A549 (cell line): ENCODE measurements around the gene CFAP92. TPM values are rescaled to one million over a fixed set of nuclear protein-coding genes. Genes with fewer than 3 reads are reported as not detected.

Experiments used
- ATAC-seq, 2 experiments: fragments of 200-7000 bp in 1 of 2; fragments of >200 bp in 1 of 2; cut with Nextera tagmentation in 1 of 2; cut with Tn5 transposase in 1 of 2; 3 replicates each; pipeline versions ENCODE4 v1.8.0 to v1.9.1; 2018 to 2020; ENCODE audit warnings: mild to moderate bottlenecking in 1 of 2, moderate library complexity in 1 of 2
- CTCF ChIA-PET: fragments of 300-600 bp; sonication (Branson Sonifier 250); formaldehyde crosslinking; extraction: SDS; loops from one replicate; lab custom pipeline; 2021; ENCODE audit warnings: antibody characterized with exemption, inconsistent platforms; lab: Yijun Ruan, JAX
- POLR2A ChIA-PET: fragments of 350-600 bp; formaldehyde crosslinking; extraction: SDS; loops from one replicate; lab custom pipeline; 2021; ENCODE audit warnings: antibody characterized with exemption, inconsistent platforms; lab: Yijun Ruan, JAX
- DNase-seq, 2 experiments: peaks; one replicate each; pipeline versions ENCODE4 v3.0.0 to v3.0.0-alpha.2; 2011 to 2016; ENCODE audit warnings: low read depth in 1 of 2, low spot score in 1 of 2
- FAIRE-seq: peaks from 2 replicates; lab custom pipeline; 2011; peaks lifted over from hg19 to GRCh38; lab: Jason Lieb, UNC
- H3K27ac ChIP-seq, 2 experiments: fragments of >200 bp; sonication (Bioruptor Twin); formaldehyde crosslinking; 3 replicates each; pipeline ENCODE4 v1.5.1; 2016 to 2017
- H3K4me1 ChIP-seq: fragments of >200 bp; sonication (Bioruptor Twin); formaldehyde crosslinking; 3 replicates; pipeline ENCODE4 v1.6.1; 2016
- H3K4me2 ChIP-seq: fragments of >200 bp; sonication (Bioruptor Twin); formaldehyde crosslinking; 3 replicates; pipeline ENCODE4 v1.6.1; 2016
- H3K4me3 ChIP-seq: fragments of >200 bp; sonication (Bioruptor Twin); formaldehyde crosslinking; 3 replicates; pipeline ENCODE4 v1.5.1; 2016
- H3K9me3 ChIP-seq: fragments of >200 bp; sonication (Bioruptor Twin); formaldehyde crosslinking; 3 replicates; pipeline ENCODE4 v1.6.1; 2016
- CBX8 ChIP-seq: fragments of 200-600 bp; sonication (generic); IDR thresholded peaks from 2 replicates; pipeline ENCODE4 v1.6.1; 2016
- CEBPB ChIP-seq, 2 experiments: fragments of >200 bp in 1 of 2; sonication (Bioruptor Twin) in 1 of 2; formaldehyde crosslinking in 1 of 2; IDR thresholded peaks; 2 replicates each; pipeline ENCODE4 v1.6.1; 2012 to 2016
- CHD2 ChIP-seq: fragments of 150-350 bp; IDR thresholded peaks from 2 replicates; pipeline ENCODE4 v1.6.1; 2014; ENCODE audit warnings: low read length; ENCODE audit not compliant: partially characterized antibody
- CHD4 ChIP-seq: fragments of 200-600 bp; sonication (generic); IDR thresholded peaks from 2 replicates; pipeline ENCODE4 v1.6.1; 2016; ENCODE audit warnings: antibody characterized with exemption, mild to moderate bottlenecking, borderline replicate concordance
- CTCF ChIP-seq: fragments of >200 bp; sonication (Bioruptor Twin); formaldehyde crosslinking; IDR thresholded peaks from 3 replicates; pipeline ENCODE4 v1.5.1; 2016
- E2F6 ChIP-seq: IDR thresholded peaks from 2 replicates; pipeline ENCODE4 v1.6.1; 2012; ENCODE audit warnings: low read depth, borderline replicate concordance
- EHF ChIP-seq: fragments of 250-450 bp; sonication (Bioruptor Pico); IDR thresholded peaks from 2 replicates; pipeline ENCODE4 v1.5.0; 2020; ENCODE audit warnings: mild to moderate bottlenecking
- EHMT2 ChIP-seq: fragments of 200-600 bp; sonication (generic); IDR thresholded peaks from 2 replicates; pipeline ENCODE4 v1.6.1; 2016; ENCODE audit warnings: antibody characterized with exemption, low read depth, mild to moderate bottlenecking, moderate library complexity
- ELK1 ChIP-seq: fragments of 150-350 bp; IDR thresholded peaks from 2 replicates; pipeline ENCODE4 v1.6.1; 2014; ENCODE audit warnings: low read depth, mild to moderate bottlenecking, low read length
- EP300 ChIP-seq, 2 experiments: fragments of >200 bp; sonication (Bioruptor Twin); formaldehyde crosslinking; IDR thresholded peaks; 2 replicates in 1 of 2; 3 replicates in 1 of 2; pipeline ENCODE4 v1.6.1; 2016 to 2017
- ESRRA ChIP-seq: fragments of 150-350 bp; IDR thresholded peaks from 2 replicates; pipeline ENCODE4 v1.6.1; 2014; ENCODE audit warnings: mild to moderate bottlenecking, low read length, borderline replicate concordance
- FOSB ChIP-seq: fragments of 250-450 bp; sonication (Bioruptor Pico); IDR thresholded peaks from 2 replicates; pipeline ENCODE4 v1.5.0; 2020; ENCODE audit warnings: mild to moderate bottlenecking, moderate library complexity
- FOXS1 ChIP-seq: fragments of 250-450 bp; sonication (Bioruptor Pico); IDR thresholded peaks from 2 replicates; pipeline ENCODE4 v1.5.0; 2020; ENCODE audit warnings: mild to moderate bottlenecking, moderate library complexity
- GATA3 ChIP-seq: IDR thresholded peaks from 2 replicates; pipeline ENCODE4 v1.6.1; 2012; ENCODE audit warnings: borderline replicate concordance
- HDAC2 ChIP-seq: fragments of 200-600 bp; sonication (generic); IDR thresholded peaks from 2 replicates; pipeline ENCODE4 v1.6.1; 2016
- HMGXB4 ChIP-seq: fragments of 250-450 bp; sonication (Bioruptor Pico); IDR thresholded peaks from 2 replicates; pipeline ENCODE4 v1.5.0; 2021; ENCODE audit warnings: mild to moderate bottlenecking, moderate library complexity, borderline replicate concordance
- JUNB ChIP-seq: fragments of >200 bp; sonication (Bioruptor Twin); formaldehyde crosslinking; IDR thresholded peaks from 2 replicates; pipeline ENCODE4 v1.6.1; 2016
- MAX ChIP-seq: IDR thresholded peaks from 2 replicates; pipeline ENCODE4 v1.6.1; 2012
- MAZ ChIP-seq: fragments of 150-350 bp; IDR thresholded peaks from 2 replicates; pipeline ENCODE4 v1.6.1; 2014; ENCODE audit warnings: antibody characterized with exemption, low read depth, low read length, borderline replicate concordance
- MYC ChIP-seq: IDR thresholded peaks from 2 replicates; pipeline ENCODE4 v1.6.1; 2012; ENCODE audit warnings: mild to moderate bottlenecking, inconsistent platforms, low read length, improper control_type of control experiment, borderline replicate concordance
- NFE2L2 ChIP-seq: fragments of 150-350 bp; conservative IDR thresholded peaks from 2 replicates; pipeline ENCODE4 v1.6.1; 2014; ENCODE audit warnings: low read length
- NR3C1 ChIP-seq: fragments of >200 bp; sonication (Bioruptor Twin); formaldehyde crosslinking; IDR thresholded peaks from 3 replicates; pipeline ENCODE4 v1.6.1; 2017
- PBX3 ChIP-seq: IDR thresholded peaks from 2 replicates; pipeline ENCODE4 v1.6.1; 2012
- PHF8 ChIP-seq: fragments of 200-600 bp; sonication (generic); IDR thresholded peaks from 2 replicates; pipeline ENCODE4 v1.6.1; 2016; ENCODE audit warnings: low read depth, mild to moderate bottlenecking, antibody characterized with exemption, moderate library complexity, borderline replicate concordance
- POLR2A ChIP-seq: IDR thresholded peaks from 2 replicates; pipeline ENCODE4 v1.6.1; 2012; ENCODE audit warnings: mild to moderate bottlenecking, low read length
- POLR2AphosphoS2 ChIP-seq: conservative IDR thresholded peaks from 2 replicates; pipeline ENCODE4 v1.6.1; 2012; ENCODE audit warnings: low read length, improper control_type of control experiment, inconsistent platforms
- RAD21 ChIP-seq, 2 experiments: fragments of >200 bp in 1 of 2; sonication (Bioruptor Twin) in 1 of 2; formaldehyde crosslinking in 1 of 2; IDR thresholded peaks in 1 of 2; conservative IDR thresholded peaks in 1 of 2; 2 replicates in 1 of 2; 3 replicates in 1 of 2; pipeline ENCODE4 v1.6.1; 2012 to 2018; ENCODE audit warnings: inconsistent platforms in 1 of 2
- RNF2 ChIP-seq: fragments of 200-600 bp; sonication (generic); IDR thresholded peaks from 2 replicates; pipeline ENCODE4 v1.6.1; 2016; ENCODE audit warnings: low read depth, mild to moderate bottlenecking, antibody characterized with exemption, moderate library complexity, borderline replicate concordance
- SMC3 ChIP-seq: fragments of >200 bp; sonication (Bioruptor Twin); formaldehyde crosslinking; IDR thresholded peaks from 3 replicates; pipeline ENCODE4 v1.6.1; 2018; ENCODE audit warnings: inconsistent platforms
- TP53 ChIP-seq: fragments of 250-450 bp; sonication (Bioruptor Pico); IDR thresholded peaks from 2 replicates; pipeline ENCODE4 v1.5.0; 2021; ENCODE audit warnings: mild to moderate bottlenecking, moderate library complexity
- ZFP36 ChIP-seq: fragments of 450-650 bp; IDR thresholded peaks from 2 replicates; pipeline ENCODE4 v1.6.1; 2014; ENCODE audit warnings: borderline replicate concordance; ENCODE audit not compliant: partially characterized antibody
- WGBS: methylation state at CpG from one replicate; pipeline ENCODE4 v1.1.6; 2017; ENCODE audit errors: missing lambda C conversion rate; 5-methylcytosine and 5-hydroxymethylcytosine counted together
- polyA plus RNA-seq, 4 experiments: library from polyadenylated mRNA; depleted of rRNA in 3 of 4; stranded (reverse); fragments of >200 nt; fragmentation: RNase III in 1 of 4; extraction: RNeasy Plus Mini Kit Qiagen cat#74134 plus additional on column Dnase treatment in 1 of 4; gene quantifications; 2 replicates in 3 of 4; 3 replicates in 1 of 4; pipeline ENCODE4 v1.2.3, GENCODE V29; 2011 to 2017

Gene CFAP92
- polyA plus RNA-seq, 2 of the 4 experiments (the other 2 are of a cell fraction) = not detected

DNA sequence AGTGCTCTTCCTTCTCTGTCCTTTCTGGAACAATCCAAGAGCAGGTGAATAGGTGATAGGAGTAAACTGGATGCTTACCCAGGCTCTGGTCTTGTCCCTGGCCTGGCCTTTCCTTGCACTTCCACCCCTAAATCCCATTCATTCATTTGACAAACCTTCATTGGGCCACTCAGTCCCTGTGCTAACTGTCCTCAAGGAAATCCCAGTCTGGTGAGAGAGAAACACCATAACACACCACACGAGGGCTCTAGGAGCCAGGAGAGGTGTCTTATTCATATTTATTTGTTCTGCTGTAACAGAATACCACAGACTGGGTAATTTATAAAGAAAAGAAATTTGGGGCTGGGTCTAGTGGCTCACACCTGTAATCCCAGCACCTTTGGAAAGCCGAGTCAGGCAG is 30.0 kb upstream of the CFAP92 start:
- FAIRE-seq (no peak), ATAC-seq (peak in 1 of 2 experiments; percentile 31; a peak in 2 of 6 replicates), DNase-seq (peak; percentile 31 to 38)
- H3K9me3 ChIP-seq = no peaks in the 10 kb centered on the region
- 5% methylated on average over 2 of the region's 2 CpGs for WGBS
- no peak overlapping the region for H3K27ac ChIP-seq
- CTCF ChIA-PET = interaction anchor here (1.2 to 2.4 kb wide), 3 partner anchors 9 to 222 kb away, joined by 4 to 7 read pairs (median 5); no protein-coding TSS in a partner anchor
- TF ChIP-seq RNF2 (no peak), EHF (no peak), EP300 (IDR thresholded peaks at IDR 0.05) (no peak), NR3C1 (no peak), HDAC2 (no peak), PBX3 (no peak), SMC3 (peak; percentile 20; the same call in 1 of the 3 replicates), ZFP36 (no peak), ESRRA (no peak), CHD4 (no peak), CBX8 (no peak), RAD21 (conservative IDR thresholded peaks at IDR 0.05 in 1 of 2, IDR thresholded peaks at IDR 0.05 in 1 of 2) (peak; percentile 23 to 25; a peak in 3 of 5 replicates), NFE2L2 (no peak), MYC (no peak), MAX (no peak), CTCF (peak; percentile 22; the same call in 1 of the 3 replicates), EHMT2 (no peak), HMGXB4 (CRISPR knock-in tag) (no peak), CEBPB (IDR thresholded peaks at IDR 0.05) (no peak), JUNB (no peak), FOXS1 (CRISPR knock-in tag) (no peak)
- TF ChIP-seq, all 56 proteins: peak for 3
- no peak overlapping the region for H3K4me2 ChIP-seq
- no peak overlapping the region for H3K4me3 ChIP-seq
- POLR2A ChIA-PET = no interaction called here
- H3K4me1 ChIP-seq = peaks cover 6% of the 10 kb centered on the region; the same call in 2 of the 3 replicates

DNA sequence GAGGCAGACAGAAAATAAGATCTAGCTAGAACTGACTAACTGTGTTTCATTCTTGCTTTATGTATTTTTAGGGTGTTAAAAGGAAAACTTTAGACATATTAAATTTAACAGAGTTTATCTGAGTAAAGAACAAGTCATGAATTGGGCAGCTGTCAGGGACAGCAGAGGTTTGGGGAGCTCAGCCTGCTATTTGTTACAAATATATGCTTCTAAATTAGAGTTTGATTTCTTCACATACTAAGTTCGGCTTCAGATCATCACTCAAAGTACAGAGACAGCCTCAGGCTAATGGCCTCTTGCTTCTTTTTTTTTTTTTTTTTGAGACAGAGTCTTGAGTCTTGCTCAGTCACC is 29.1 kb upstream of the CFAP92 start:
- no peak for ATAC-seq
- WGBS = 45% methylated on average over 1 of the region's 1 CpG
- POLR2A ChIA-PET = interaction anchor here (1.2 kb wide), 1 partner anchor 226 kb away, joined by 3 read pairs; the partner anchor contains the start of gene COPG1
- TF ChIP-seq PBX3 = no peak
- no peak for TF ChIP-seq ESRRA
- no peak for TF ChIP-seq TP53 (CRISPR knock-in tag)
- TF ChIP-seq JUNB = no peak
- TF ChIP-seq POLR2A = no peak
- TF ChIP-seq GATA3 = no peak
- TF ChIP-seq ELK1 = no peak
- no peak for TF ChIP-seq MAZ
- TF ChIP-seq CHD2 = no peak
- TF ChIP-seq NFE2L2 = no peak
- no peak for TF ChIP-seq E2F6
- no peak for TF ChIP-seq EHF
- no peak for TF ChIP-seq POLR2AphosphoS2
- TF ChIP-seq CHD4 = no peak
- no peak for TF ChIP-seq PHF8
- no peak for TF ChIP-seq FOSB (CRISPR knock-in tag)

More for the DNA sequence above, 29.1 kb upstream of the CFAP92 start:
- H3K4me1 ChIP-seq = peaks cover 6% of the 10 kb centered on the region; the same call in 2 of the 3 replicates
- no peaks in the 10 kb centered on the region for H3K9me3 ChIP-seq
- H3K4me2 ChIP-seq = no peak overlapping the region
- DNase-seq (no peak), FAIRE-seq (no peak)
- H3K4me3 ChIP-seq = no peak overlapping the region
- CTCF ChIA-PET = interaction anchor here (0.6 to 2.4 kb wide), 5 partner anchors 8 to 46 kb away, joined by 3 to 7 read pairs (median 4); no protein-coding TSS in a partner anchor
- H3K27ac ChIP-seq = no peak overlapping the region
